Small intestine (tissue), 7 donors: ENCODE measurements around the gene FBXL13. TPM values are rescaled to one million over a fixed set of nuclear protein-coding genes. Genes with fewer than 3 reads are reported as not detected.
"Not testable (repeated sequence)": the region's sequence is repeated elsewhere in the genome, so short reads cannot be mapped to it uniquely, and the experiment has no call there.

ENCODE experiments used
- DNase-seq, 2 donors: peaks; one replicate each; pipeline versions ENCODE4 v3.0.0 to v3.0.0-alpha.2; 2013
- FAIRE-seq: peaks from 2 replicates; lab custom pipeline; 2012; peaks lifted over from hg19 to GRCh38; lab: Jason Lieb, UNC
- H3K27ac ChIP-seq, 3 donors: one replicate each; pipeline ENCODE4 v1.5.1; 2013; ENCODE audit warnings: low read length in 2 of 3, mild to moderate bottlenecking in 2 of 3, control low read depth in 1 of 3, inconsistent platforms in 1 of 3, low read depth in 1 of 3, moderate library complexity in 1 of 3
- H3K27me3 ChIP-seq, 3 donors: one replicate each; pipeline ENCODE4 v1.6.1; 2013; ENCODE audit warnings: low read length in 3 of 3, inconsistent platforms in 1 of 3; ENCODE audit not compliant: control insufficient read depth in 3 of 3, insufficient read depth in 3 of 3
- H3K36me3 ChIP-seq, 3 donors: one replicate each; pipeline ENCODE4 v1.6.1; 2013; ENCODE audit warnings: low read length in 3 of 3, inconsistent platforms in 1 of 3, low read depth in 1 of 3, mild to moderate bottlenecking in 1 of 3, moderate library complexity in 1 of 3; ENCODE audit not compliant: control insufficient read depth in 3 of 3, insufficient read depth in 2 of 3
- H3K4me1 ChIP-seq, 3 donors: one replicate each; pipeline ENCODE4 v1.6.1; 2013; ENCODE audit warnings: low read length in 2 of 3, inconsistent platforms in 1 of 3, low read depth in 1 of 3, mild to moderate bottlenecking in 1 of 3, moderate library complexity in 1 of 3; ENCODE audit not compliant: control insufficient read depth in 3 of 3, insufficient read depth in 2 of 3
- H3K4me3 ChIP-seq, 3 donors: one replicate each; pipeline ENCODE4 v1.5.1; 2013; ENCODE audit warnings: low read length in 3 of 3, control low read depth in 1 of 3, inconsistent platforms in 1 of 3, low read depth in 1 of 3, mild to moderate bottlenecking in 1 of 3, moderate library complexity in 1 of 3
- H3K9me3 ChIP-seq, 2 donors: one replicate each; pipeline ENCODE4 v1.6.1; 2013; ENCODE audit warnings: low read depth in 1 of 2, low read length in 1 of 2; ENCODE audit not compliant: control insufficient read depth in 2 of 2, insufficient read depth in 1 of 2
- WGBS, 3 donors: extraction: QIAGEN DNeasy Blood & Tissue Kit; methylation state at CpG; one replicate each; pipeline ENCODE4 v1.1.7; 2013; 5-methylcytosine and 5-hydroxymethylcytosine counted together
- polyA plus RNA-seq, 4 donors: library from polyadenylated mRNA; stranded (reverse) in 3 of 4; unstranded in 1 of 4; fragments of 200-250 nt in 3 of 4; fragments of 120-200 nt in 1 of 4; gene quantifications; one replicate each; pipeline versions ENCODE4 v1.2.1 to v1.2.3, GENCODE V29; 2013
- donor health status: healthy with polysubstance abuse.
- donor health status: control.
- donor health status: control.
- donor health status: Bipolar disorder and iron deficiency.
- donor health status: healthy.

Gene FBXL13
- polyA plus RNA-seq, 4 donors: 0.10 to 0.38 TPM; not detected in 2

DNA sequence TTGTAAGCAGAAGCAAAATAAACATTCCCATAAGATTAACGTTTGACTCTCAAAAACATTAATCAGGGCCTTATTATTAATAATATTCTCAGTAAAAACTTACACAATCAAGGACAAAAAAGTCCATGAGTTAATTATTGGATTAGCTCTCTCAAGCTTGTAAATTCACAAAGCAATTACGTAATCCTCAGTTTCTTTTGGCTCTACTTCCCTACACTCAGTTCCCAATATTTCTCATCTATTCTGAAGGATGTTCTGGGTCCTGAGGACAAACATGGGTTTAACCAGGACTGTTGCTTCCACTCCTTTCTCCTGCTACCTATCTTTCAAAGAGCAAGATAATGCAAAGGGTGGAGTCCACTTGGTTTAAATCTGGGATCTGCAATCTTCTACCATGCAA is 15.1 kb downstream of the FBXL13 start:
- H3K9me3 ChIP-seq: no peaks in the 10 kb centered on the region
- no peaks in the 10 kb centered on the region for H3K4me1 ChIP-seq
- no peak overlapping the region for H3K27ac ChIP-seq
- FAIRE-seq (no peak), DNase-seq (no peak)
- WGBS, 3 donors: 50 to 61% (median 56%) methylated on average over 2 of the region's 2 CpGs
- no peak overlapping the region for H3K4me3 ChIP-seq
- H3K36me3 ChIP-seq: no peaks in the 10 kb centered on the region
- H3K27me3 ChIP-seq: no peaks in the 10 kb centered on the region

DNA sequence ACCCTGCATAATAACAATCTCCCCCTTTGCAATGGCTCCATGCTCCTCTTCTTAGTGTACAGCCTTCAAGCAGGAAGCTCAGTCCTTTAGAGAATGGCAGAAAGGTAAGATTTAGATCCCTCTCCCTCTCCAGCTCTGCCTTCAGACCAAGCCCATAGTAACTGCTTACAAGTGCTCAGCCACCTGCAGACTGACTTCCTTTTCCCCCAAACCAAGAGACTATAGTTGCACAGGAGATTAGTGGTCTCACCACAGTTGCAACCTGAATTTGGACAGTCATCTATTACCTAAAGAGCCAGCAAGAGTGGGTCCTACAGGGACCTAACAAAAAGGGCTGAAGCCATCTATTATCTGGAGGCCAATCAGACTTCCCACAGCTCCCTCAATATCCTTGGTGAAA is 16.5 kb downstream of the FBXL13 start:
- Histone ChIP-seq H3K36me3 (no peaks in the 10 kb centered on the region), H3K27me3 (no peaks in the 10 kb centered on the region), H3K9me3 (no peaks in the 10 kb centered on the region), H3K4me3 (no peak overlapping the region), H3K4me1 (no peaks in the 10 kb centered on the region), H3K27ac (no peak overlapping the region)
- no peak for DNase-seq
- FAIRE-seq: no peak

DNA sequence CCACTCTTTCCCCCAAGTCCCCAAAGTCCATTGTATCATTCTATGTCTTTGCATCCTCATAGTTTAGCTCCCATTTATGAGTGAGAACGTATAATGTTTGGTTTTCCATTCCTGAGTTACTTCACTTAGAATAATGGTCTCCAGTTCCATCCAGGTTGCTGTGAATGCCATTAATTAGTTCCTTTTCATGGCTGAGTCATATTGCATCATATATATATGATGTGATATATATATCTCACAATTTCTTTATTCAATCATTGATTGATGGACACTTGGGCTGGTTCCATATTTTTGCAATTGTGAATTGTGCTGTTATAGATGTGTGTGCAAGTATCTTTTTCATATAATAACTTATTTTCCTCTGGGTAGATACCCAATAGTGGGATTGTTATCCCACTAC is 18.6 kb downstream of the FBXL13 start:
- H3K4me3 ChIP-seq, FAIRE-seq, H3K9me3 ChIP-seq, H3K27me3 ChIP-seq, H3K36me3 ChIP-seq, DNase-seq, H3K27ac ChIP-seq, H3K4me1 ChIP-seq: not testable (repeated sequence)
- 80 to 90% (median 88%) methylated on average over 1 of the region's 1 CpG for WGBS, 3 donors

DNA sequence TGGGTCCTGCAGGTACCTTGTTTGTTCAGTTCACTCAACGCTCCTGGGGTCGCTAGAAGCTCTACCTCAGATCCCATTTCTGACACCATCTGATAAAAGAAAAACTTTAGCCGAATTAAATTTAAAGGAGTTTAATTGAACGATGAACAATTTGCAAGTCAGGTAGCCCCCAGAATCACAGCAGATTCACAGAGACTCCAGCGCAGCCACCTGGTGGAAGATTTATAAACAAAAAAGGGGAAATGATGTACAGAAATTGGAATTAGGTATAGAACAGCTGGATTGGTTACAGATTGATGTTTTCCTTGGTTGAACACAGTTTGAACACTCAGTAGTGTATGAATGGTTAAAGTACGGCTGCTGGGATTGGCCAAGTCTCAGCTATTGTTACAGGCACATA is 23.1 kb downstream of the FBXL13 start:
- 90 to 94% (median 91%) methylated on average over 6 of the region's 6 CpGs for WGBS, 3 donors
- DNase-seq (no peak), FAIRE-seq (no peak)
- H3K36me3 ChIP-seq: no peaks in the 10 kb centered on the region
- H3K27me3 ChIP-seq: no peaks in the 10 kb centered on the region
- H3K27ac ChIP-seq: no peak overlapping the region
- peaks cover 0 to 8% of the 10 kb centered on the region in 2 donors for H3K9me3 ChIP-seq
- no peak overlapping the region for H3K4me3 ChIP-seq
- no peaks in the 10 kb centered on the region for H3K4me1 ChIP-seq

DNA sequence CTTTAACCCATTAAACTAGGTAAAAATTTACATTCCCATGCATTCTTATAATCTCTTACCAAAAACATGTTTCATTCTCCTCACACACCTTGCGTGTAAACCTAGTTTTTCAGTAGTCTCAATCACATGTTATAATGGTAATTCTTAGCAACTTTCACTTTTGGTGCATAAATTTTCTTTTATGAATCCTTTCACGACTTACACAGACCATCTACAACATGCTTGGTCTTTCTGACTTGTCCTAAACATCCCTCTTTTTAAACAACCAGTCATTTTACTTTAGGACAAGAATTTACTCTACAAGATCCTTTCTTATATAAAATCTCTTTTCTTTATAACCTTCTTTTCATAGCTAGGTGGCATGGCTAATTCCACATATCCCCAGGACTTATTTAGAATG is 25.8 kb downstream of the FBXL13 start:
- Histone ChIP-seq H3K27me3 (no peaks in the 10 kb centered on the region), H3K36me3 (no peaks in the 10 kb centered on the region), H3K27ac (no peak overlapping the region), H3K4me3 (no peak overlapping the region), H3K4me1 (no peaks in the 10 kb centered on the region), H3K9me3 (peaks cover 0 to 8% of the 10 kb centered on the region in 2 donors)
- WGBS, 3 donors: 67 to 85% (median 70%) methylated on average over 2 of the region's 2 CpGs
- DNase-seq (no peak), FAIRE-seq (no peak)

DNA sequence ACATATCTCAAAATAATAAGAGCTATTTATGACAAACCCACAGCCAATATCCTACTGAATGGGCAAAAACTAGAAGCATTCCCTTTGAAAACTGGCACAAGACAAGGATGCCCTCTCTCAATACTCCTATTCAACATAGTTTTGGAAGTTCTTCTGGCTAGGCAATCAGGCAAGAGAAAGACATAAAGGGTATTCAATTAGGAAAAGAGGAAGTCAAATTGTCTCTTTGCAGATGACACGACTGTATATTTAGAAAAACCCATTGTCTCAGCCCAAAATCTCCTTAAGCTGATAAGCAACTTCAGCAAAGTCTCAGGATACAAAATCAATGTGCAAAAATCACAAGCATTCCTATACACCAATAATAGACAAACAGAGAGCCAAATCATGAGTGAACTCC is 32.8 kb downstream of the FBXL13 start:
- not testable (repeated sequence) for H3K27me3 ChIP-seq, DNase-seq, FAIRE-seq, H3K36me3 ChIP-seq, H3K27ac ChIP-seq, H3K9me3 ChIP-seq, H3K4me1 ChIP-seq, H3K4me3 ChIP-seq
- 63 to 96% (median 71%) methylated on average over 1 of the region's 1 CpG for WGBS, 3 donors

DNA sequence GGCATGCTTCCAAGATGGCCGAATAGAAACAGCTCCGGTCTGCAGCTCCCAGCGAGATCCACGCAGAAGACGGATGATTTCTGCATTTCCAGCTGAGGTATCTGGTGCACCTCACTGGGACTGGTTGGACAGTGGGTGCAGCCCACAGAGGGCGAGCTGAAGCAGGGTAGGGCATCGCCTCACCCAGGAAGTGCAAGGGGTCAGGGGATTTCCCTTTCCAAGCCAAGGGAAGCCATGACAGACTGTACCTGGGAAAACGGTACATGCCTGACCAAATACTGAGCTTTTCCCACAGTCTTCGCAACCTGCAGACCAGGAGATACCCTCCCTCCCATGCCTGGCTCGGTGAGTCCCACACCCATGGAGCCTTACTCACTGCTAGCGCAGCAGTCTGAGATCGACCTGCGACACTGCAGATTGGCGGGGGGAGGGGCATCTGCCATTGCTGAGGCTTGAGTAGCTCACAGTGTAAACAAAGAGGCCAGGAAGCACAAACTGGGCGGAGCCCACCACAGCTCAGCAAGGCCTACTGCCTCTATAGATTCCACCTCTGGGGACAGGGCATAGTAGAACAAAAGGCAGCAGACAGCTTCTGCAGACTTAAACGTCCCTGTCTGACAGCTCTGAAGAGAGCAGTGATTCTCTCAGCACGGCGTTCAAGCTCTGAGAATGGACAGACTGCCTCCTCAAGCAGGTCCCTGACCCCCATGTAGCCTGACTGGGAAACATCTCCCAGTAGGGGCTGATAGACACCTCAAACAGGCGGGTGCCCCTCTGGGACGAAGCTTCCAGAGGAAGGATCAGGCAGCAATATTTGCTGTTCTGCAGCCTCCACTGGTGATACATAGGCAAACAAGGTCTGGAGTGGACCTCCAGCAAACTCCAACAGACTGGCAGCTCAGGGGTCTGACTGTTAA is 36.5 kb downstream of the FBXL13 start:
- H3K4me1 ChIP-seq, FAIRE-seq, H3K9me3 ChIP-seq, H3K27me3 ChIP-seq, H3K27ac ChIP-seq, H3K36me3 ChIP-seq, H3K4me3 ChIP-seq: not testable (repeated sequence)
- peak in 1 of 2 donors; percentile 9 for DNase-seq
- 73 to 78% (median 77%) methylated on average over 20 of the region's 20 CpGs for WGBS, 3 donors

DNA sequence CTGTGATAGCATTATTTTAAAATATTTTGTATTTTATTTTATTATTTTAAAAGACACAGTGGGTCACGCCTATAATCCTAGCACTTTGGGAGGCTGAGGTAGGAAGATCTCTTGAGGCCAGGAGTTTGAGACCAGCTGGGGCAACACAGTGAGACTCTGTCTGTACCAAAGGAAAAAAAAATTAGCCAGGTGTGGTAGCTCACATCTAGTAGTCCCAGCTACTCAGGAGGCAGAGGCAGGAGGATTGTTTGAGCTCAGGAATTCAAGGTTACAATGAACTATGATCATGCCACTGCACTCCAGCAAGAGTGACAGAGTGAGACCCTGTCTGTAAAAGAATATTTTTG is 37.1 kb downstream of the FBXL13 start:
- Histone ChIP-seq H3K4me3 (no peak overlapping the region), H3K9me3 (no peaks in the 10 kb centered on the region), H3K36me3 (no peaks in the 10 kb centered on the region), H3K27me3 (no peaks in the 10 kb centered on the region), H3K27ac (no peak overlapping the region), H3K4me1 (no peaks in the 10 kb centered on the region)
- WGBS, 3 donors: 95 to 100% (median 98%) methylated on average over 1 of the region's 1 CpG
- no peak for FAIRE-seq
- no peak for DNase-seq

DNA sequence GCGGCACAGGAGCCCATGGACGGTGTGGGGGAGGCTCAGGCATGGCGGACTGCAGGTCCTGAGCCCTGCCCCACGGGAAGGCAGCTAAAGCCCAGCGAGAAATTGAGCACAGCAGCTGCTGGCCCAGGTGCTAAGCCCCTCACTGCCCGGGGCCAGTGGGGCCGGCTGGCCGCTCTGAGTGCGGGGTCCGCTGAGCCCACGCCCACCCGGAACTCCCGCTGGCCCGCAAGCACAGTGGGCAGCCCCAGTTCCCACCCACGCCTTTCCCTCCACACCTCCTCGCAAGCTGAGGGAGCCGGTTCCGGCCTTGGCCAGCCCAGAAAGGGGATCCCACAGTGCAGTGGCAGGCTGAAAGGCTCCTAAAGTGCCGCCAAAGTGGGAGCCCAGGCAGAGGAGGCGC is 40.3 kb downstream of the FBXL13 start:
- not testable (repeated sequence) for H3K4me3 ChIP-seq, FAIRE-seq, H3K4me1 ChIP-seq, DNase-seq, H3K27me3 ChIP-seq, H3K27ac ChIP-seq, H3K9me3 ChIP-seq, H3K36me3 ChIP-seq
- 89 to 99% (median 92%) methylated on average over 15 to 20 of the region's 20 CpGs for WGBS, 3 donors
